Measurements from ENCODE around the gene CDKN1C.

CDKN1C gene

GRCh38 chr11:2853401-2853800 lies 32.2 kb downstream of the CDKN1C start:
- H4K20me1 ChIP-seq = no peaks in the 10 kb centered on the region
- no peaks in the 10 kb centered on the region for H3K36me3 ChIP-seq
- no peak for TF ChIP-seq Cebpa-rat (IDR thresholded peaks at IDR 0.05)
- no peaks in the 10 kb centered on the region for H3K27me3 ChIP-seq
- H3K9ac ChIP-seq = no peak overlapping the region
- H3K4me2 ChIP-seq = no peak overlapping the region
- H3K4me1 ChIP-seq = peaks cover 36% of the 10 kb centered on the region
- no peak overlapping the region for H3K4me3 ChIP-seq
- H3K27ac ChIP-seq = no peak overlapping the region
- no peaks in the 10 kb centered on the region for H3K9me3 ChIP-seq

DNA sequence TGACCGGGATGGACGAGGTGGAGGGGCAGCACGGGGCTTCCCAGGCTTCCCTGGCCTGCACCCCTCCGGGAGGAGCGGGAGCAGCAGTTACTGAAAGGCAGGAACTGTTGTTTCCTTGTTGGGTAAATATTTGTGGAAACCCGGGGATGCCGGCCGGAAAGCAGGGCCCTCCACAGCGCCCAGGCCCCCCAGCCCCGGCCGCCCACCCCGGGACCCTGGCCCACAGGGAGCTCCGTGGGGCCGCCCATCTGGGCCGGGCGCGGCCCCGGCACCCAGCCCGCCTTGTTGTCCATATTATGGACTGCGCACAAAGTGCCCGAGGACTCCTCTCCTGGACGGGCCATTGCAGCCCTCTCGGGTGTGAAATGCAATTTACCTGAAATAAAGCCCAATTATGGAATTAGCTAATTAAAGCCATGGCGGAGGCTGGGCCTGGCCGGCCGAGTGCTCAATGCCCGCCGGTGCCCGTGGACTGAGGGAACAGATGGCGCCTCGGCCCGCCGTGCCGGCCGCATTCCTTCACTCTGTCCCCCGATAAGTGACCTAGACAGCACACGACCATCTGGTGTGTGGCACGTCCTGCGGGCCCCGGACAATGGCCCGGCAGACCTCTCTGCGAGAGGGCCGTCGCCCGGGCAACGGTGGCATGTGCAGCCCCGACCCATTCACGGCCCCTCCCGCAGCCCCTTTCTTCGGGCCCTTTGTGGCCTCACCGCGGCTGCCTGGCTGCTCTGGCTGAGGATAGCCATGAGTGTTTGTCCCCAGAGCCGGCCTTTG lies 35.4 kb downstream of the CDKN1C start:
- TF ChIP-seq Cebpa-rat (IDR thresholded peaks at IDR 0.05) = no peak
- Histone ChIP-seq H3K9ac (no peak overlapping the region), H3K4me1 (peaks cover 64% of the 10 kb centered on the region), H3K4me2 (no peak overlapping the region), H3K27ac (0 out of 2 replicates have a peak overlapping the region, but pooled peaks have one; percentile 42), H4K20me1 (no peaks in the 10 kb centered on the region), H3K9me3 (no peaks in the 10 kb centered on the region), H3K4me3 (no peak overlapping the region), H3K27me3 (no peaks in the 10 kb centered on the region), H3K36me3 (no peaks in the 10 kb centered on the region)

DNA sequence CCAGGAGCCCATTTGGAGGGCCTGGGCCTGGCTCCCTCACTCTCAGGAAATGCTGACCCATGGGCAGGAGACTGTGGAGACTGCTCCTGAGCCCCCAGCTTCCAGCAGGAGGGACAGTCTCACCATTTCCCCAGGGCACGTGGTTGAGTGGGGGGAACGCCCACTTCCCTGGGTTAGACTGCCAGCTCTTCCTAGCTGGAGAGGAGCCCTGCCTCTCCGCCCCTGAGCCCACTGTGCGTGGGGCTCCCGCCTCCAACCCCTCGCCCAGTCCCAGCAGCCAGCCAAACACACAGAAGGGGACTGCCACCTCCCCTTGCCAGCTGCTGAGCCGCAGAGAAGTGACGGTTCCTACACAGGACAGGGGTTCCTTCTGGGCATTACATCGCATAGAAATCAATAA lies 37.1 kb downstream of the CDKN1C start:
- Histone ChIP-seq H3K9me3 (no peaks in the 10 kb centered on the region), H3K27me3 (no peaks in the 10 kb centered on the region), H3K9ac (0 out of 2 replicates have a peak overlapping the region, but pooled peaks have one; percentile 1), H3K4me1 (peaks cover 81% of the 10 kb centered on the region), H3K4me2 (peak overlapping the region; percentile 71), H4K20me1 (no peaks in the 10 kb centered on the region), H3K36me3 (no peaks in the 10 kb centered on the region), H3K4me3 (no peak overlapping the region; the same call in 1 of the 2 replicates), H3K27ac (peak overlapping the region; percentile 66)
- TF ChIP-seq Cebpa-rat (IDR thresholded peaks at IDR 0.05) = no peak

DNA sequence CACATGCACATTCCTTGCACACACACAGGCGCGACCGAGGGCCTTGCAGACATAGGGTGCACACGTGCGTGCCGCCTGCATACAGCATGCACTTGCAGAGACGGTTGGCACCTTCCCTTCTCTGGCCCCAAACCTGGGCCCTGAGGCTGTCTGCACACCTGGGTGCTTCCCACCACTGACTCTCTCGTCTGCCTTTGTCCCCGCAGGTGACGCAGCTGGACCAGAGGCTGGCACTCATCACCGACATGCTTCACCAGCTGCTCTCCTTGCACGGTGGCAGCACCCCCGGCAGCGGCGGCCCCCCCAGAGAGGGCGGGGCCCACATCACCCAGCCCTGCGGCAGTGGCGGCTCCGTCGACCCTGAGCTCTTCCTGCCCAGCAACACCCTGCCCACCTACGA lies 38.0 kb downstream of the CDKN1C start:
- H3K4me2 ChIP-seq = peak overlapping the region; percentile 71
- H4K20me1 ChIP-seq = no peaks in the 10 kb centered on the region
- H3K9me3 ChIP-seq = no peaks in the 10 kb centered on the region
- no peak for TF ChIP-seq Cebpa-rat (IDR thresholded peaks at IDR 0.05)
- H3K27ac ChIP-seq = peak overlapping the region; percentile 66
- no peaks in the 10 kb centered on the region for H3K36me3 ChIP-seq
- no peaks in the 10 kb centered on the region for H3K27me3 ChIP-seq
- no peak overlapping the region for H3K9ac ChIP-seq
- peaks cover 89% of the 10 kb centered on the region for H3K4me1 ChIP-seq
- no peak overlapping the region for H3K4me3 ChIP-seq

- H3K9me3 ChIP-seq = no peaks in the 10 kb centered on the region
- H3K4me2 ChIP-seq = peak overlapping the region; percentile 71; the same call in 1 of the 2 replicates
- H4K20me1 ChIP-seq = no peaks in the 10 kb centered on the region
- no peak overlapping the region for H3K4me3 ChIP-seq
- H3K27me3 ChIP-seq = no peaks in the 10 kb centered on the region
- peaks cover 91% of the 10 kb centered on the region for H3K4me1 ChIP-seq
- no peak for TF ChIP-seq Cebpa-rat (IDR thresholded peaks at IDR 0.05)
- no peak overlapping the region for H3K9ac ChIP-seq
- H3K27ac ChIP-seq = no peak overlapping the region
- H3K36me3 ChIP-seq = no peaks in the 10 kb centered on the region
Measured at GRCh38 chr11:2846470-2846869, 39.1 kb downstream of the CDKN1C start.

GRCh38 chr11:2846056-2846455 lies 39.5 kb downstream of the CDKN1C start:
- no peak overlapping the region for H3K4me3 ChIP-seq
- no peak overlapping the region for H3K9ac ChIP-seq
- H3K27ac ChIP-seq = no peak overlapping the region
- H3K36me3 ChIP-seq = no peaks in the 10 kb centered on the region
- H4K20me1 ChIP-seq = no peaks in the 10 kb centered on the region
- H3K9me3 ChIP-seq = no peaks in the 10 kb centered on the region
- H3K4me1 ChIP-seq = peaks cover 87% of the 10 kb centered on the region
- H3K27me3 ChIP-seq = no peaks in the 10 kb centered on the region
- TF ChIP-seq Cebpa-rat (IDR thresholded peaks at IDR 0.05) = no peak
- H3K4me2 ChIP-seq = no peak overlapping the region

DNA sequence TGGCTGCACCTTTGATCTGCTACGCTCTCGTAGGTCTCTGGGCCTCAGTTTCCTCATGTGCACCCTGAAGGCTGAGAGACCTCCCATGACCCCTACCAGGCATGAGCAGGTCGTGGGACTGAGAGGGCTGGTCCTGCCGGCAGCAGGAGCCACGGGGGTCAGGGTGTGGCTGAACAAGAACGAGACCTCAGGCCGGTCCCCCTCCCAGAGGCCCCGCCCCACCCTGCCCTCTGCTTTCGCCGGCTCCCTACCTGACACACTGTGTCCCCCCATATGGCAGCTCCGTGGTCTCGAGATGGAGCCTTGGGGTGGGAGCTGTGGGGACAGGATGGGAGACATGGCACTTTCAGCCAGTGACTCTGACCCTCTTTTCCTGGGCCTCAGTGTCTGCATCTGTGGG lies 40.6 kb downstream of the CDKN1C start:
- peak overlapping the region; percentile 13; the same call in 1 of the 2 replicates for H3K27ac ChIP-seq
- no peak for TF ChIP-seq Cebpa-rat (IDR thresholded peaks at IDR 0.05)

DNA sequence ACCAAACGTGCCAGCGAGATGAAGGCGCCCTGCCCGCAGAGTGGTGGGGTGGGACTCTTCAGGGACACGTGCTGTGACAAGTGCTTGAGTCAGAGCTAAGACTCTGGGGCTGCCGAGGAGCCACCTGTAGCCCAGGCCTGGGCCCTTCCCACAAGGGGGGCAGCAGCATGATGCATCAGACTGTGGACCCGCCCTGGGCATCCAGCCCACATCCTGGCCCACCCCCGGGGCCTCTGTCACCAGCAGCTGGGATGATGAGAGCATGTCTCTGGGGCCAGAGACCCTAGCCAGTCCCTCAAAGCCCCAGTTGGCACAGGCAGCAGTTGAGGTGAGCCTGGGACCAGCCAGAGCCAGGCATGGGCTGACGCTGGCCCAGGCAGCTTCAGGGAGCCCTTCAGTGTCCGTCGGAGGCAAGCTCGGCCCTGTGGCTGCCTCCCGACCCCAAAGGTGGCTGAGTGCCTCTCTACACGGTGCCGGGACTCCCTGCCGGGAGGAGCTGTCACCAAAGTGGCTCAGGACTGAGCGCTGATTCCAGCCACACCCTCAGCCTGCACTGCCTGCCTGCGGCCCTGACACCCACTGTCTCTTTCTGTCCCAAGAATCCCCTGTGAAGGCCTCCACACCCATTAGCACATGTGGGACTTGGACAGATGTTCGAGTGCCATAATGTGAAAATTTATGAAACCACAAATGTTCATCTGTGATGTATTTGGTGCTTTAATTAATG lies 41.3 kb downstream of the CDKN1C start:
- no peaks in the 10 kb centered on the region for H3K9me3 ChIP-seq
- peak overlapping the region; percentile 82 for H3K4me2 ChIP-seq
- H3K27ac ChIP-seq = peak overlapping the region; percentile 42; the same call in 1 of the 2 replicates
- H4K20me1 ChIP-seq = no peaks in the 10 kb centered on the region
- H3K9ac ChIP-seq = peak overlapping the region; percentile 34; the same call in 1 of the 2 replicates
- no peak overlapping the region for H3K4me3 ChIP-seq
- H3K4me1 ChIP-seq = peaks cover 86% of the 10 kb centered on the region
- no peaks in the 10 kb centered on the region for H3K36me3 ChIP-seq
- H3K27me3 ChIP-seq = no peaks in the 10 kb centered on the region
- TF ChIP-seq Cebpa-rat (IDR thresholded peaks at IDR 0.05) = no peak

More for the DNA sequence above, 40.6 kb downstream of the CDKN1C start:
- no peaks in the 10 kb centered on the region for H3K9me3 ChIP-seq
- H3K4me1 ChIP-seq = peaks cover 86% of the 10 kb centered on the region
- H3K27me3 ChIP-seq = no peaks in the 10 kb centered on the region
- H3K9ac ChIP-seq = 0 out of 2 replicates have a peak overlapping the region, but pooled peaks have one; percentile 34
- H4K20me1 ChIP-seq = no peaks in the 10 kb centered on the region
- no peak overlapping the region for H3K4me3 ChIP-seq
- no peaks in the 10 kb centered on the region for H3K36me3 ChIP-seq
- peak overlapping the region; percentile 82 for H3K4me2 ChIP-seq

GRCh38 chr11:2843551-2843950 lies 42.0 kb downstream of the CDKN1C start:
- H3K9me3 ChIP-seq = no peaks in the 10 kb centered on the region
- H3K4me1 ChIP-seq = peaks cover 86% of the 10 kb centered on the region
- no peaks in the 10 kb centered on the region for H3K36me3 ChIP-seq
- no peak overlapping the region for H3K9ac ChIP-seq
- H3K4me3 ChIP-seq = no peak overlapping the region
- H3K27ac ChIP-seq = peak overlapping the region; percentile 0; the same call in 1 of the 2 replicates
- no peak for TF ChIP-seq Cebpa-rat (IDR thresholded peaks at IDR 0.05)
- H4K20me1 ChIP-seq = no peaks in the 10 kb centered on the region
- H3K4me2 ChIP-seq = peak overlapping the region; percentile 82
- H3K27me3 ChIP-seq = no peaks in the 10 kb centered on the region

GRCh38 chr11:2842876-2843275 lies 42.7 kb downstream of the CDKN1C start:
- Histone ChIP-seq H3K27me3 (no peaks in the 10 kb centered on the region), H3K9ac (no peak overlapping the region), H3K4me1 (peaks cover 86% of the 10 kb centered on the region), H3K27ac (no peak overlapping the region), H3K36me3 (no peaks in the 10 kb centered on the region), H3K4me2 (peak overlapping the region; percentile 82), H3K4me3 (no peak overlapping the region), H4K20me1 (no peaks in the 10 kb centered on the region), H3K9me3 (no peaks in the 10 kb centered on the region)
- no peak for TF ChIP-seq Cebpa-rat (IDR thresholded peaks at IDR 0.05)

Measured in BLaER1 (cell line).